Suppressor macrophage treated with lipopolysaccharide for 4 hours (primary cell): ENCODE measurements around the gene UTP14C.
"Not testable (repeated sequence)": the region's sequence is repeated elsewhere in the genome, so short reads cannot be mapped to it uniquely, and the experiment has no call there.

Experiments
- DNase-seq: peaks from one replicate; pipeline ENCODE4 v3.0.0-alpha.2; 2020

Gene UTP14C

GRCh38 chr13:52003541-52003940 lies 20.9 kb upstream of the UTP14C start:
- DNase-seq = no peak

DNA sequence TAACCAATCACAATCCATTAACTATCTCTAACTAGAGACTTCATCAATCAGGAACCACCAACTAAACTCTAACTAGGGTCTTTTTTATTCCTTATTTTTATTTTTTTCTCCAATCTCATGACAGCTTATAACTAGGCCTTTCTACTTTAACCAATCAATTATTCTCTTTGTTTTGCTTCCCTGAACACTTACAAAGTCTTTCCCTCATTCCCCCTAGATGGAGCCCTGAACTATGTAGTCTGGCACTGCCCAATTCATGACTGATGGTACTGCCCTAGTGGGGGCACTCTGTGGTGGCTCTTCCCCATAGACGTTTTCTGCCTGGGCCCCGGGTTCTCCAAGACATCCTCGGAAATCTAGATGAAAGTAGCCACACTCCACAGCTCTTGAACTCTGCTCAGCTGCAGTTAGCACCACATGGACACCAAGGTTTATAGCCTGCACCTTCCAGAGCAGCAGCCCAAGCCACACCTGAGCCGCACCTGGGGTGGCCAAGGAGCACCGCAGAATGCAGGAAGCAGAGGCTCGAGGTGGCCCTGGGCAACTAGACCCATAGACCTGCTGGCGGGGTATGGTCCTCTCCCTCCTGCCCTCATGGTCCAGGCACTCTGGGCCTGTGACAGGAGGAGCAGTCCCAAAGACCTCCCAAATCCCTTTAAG lies 19.9 kb upstream of the UTP14C start:
- DNase-seq = no peak

DNA sequence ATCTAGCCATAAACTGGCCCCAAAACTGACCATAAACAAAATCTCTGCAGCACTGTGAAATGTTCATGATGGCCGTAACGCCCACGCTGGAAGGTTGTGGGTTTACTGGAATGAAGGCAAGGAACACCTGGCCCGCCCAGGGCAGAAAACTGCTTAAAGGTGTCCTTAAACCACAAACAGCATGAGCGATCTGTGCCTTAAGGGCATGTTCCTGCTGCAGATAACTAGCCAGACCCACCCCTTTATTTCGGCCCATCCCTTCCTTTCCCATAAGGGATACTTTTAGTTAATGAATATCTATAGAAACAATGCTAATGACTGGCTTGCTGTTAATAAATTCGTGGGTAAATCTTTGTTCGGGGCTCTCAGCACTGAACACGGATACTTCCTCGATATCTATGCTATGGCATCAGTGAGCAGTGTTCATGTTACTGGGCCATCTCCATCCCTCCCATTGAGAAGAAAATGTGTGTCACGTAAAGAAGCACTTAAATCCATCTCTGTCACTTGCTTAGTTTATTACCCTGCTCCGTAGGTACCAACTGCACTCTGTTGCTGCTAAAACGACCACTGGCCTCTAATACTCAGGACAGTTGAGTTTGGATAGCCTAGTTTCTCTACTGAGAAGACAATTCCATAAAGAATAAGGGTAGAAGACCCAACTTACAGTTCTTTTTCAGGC lies 18.5 kb upstream of the UTP14C start:
- no peak for DNase-seq

- DNase-seq = no peak
Observed at GRCh38 chr13:52006523-52007245, 17.8 kb upstream of the UTP14C start.

DNA sequence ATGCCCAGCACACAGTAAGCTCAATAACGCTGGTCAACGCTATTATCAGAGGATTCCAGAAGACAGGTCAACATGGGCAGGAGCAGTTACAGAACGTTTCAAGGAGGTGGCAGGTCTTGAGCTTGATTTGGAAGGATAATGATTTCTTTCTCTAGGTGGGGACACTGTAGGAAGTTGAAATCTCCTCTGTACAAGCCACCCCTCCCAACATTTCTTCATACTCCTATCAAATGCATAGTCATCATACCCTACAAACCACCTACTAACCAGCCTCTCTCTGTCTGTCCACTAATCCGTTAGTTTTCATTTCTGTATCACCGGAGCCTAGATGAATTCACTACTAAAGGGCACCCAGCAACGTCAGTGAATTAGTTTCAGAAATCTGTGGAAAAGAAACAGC lies 14.5 kb upstream of the UTP14C start:
- no peak for DNase-seq

- peak; percentile 9 for DNase-seq
Observed at GRCh38 chr13:52010890-52011631, 13.4 kb upstream of the UTP14C start, which contains the start of gene ATP7B. TSS of gene ATP7B (minus strand) at chr13:52011450. CDS start at chr13:52011337, 113 bp downstream.

DNA sequence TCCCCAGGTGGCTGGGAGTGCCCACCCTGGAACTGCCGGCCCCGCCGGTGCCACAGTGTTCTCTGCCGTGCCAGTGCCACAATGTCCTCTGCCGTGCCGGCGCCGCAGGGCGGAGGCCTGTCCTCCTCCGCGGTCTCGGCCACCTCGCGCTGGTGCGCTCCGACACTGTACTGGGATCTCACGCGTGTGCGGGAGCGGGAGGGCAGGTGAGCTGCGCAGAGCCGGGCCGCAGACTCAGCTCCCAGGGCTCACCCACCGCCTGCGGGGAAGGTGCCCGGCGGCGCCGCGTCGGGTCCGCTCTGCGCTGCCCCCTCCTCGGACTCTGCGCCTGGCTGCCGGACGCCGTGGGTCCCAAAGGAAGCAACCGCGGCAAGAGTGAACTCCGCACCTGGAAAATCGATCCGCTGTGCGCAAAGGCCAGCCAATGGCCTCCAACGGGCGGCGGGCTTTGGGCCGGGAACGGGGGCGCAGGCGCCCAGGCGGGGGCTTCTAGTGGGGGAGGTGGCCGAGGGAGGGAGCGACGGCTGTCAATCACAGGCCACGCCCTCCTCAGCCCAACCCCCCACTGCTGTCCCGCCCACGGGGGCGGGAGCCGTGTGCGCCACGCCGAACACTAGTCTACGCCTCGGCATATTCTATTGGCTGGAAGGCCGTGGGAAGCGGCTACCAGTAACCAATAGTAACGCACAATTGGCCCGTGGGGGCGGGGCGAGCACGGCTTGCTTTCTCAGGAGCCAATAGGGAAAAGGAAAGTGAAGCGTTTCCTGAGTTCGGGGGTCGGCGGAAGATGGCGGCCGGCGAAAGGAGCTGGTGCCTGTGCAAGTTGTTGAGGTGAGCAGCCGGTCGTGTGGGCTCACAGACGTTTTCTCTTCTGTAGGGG lies 12.6 kb upstream of the UTP14C start, which contains the start of gene ALG11:
ALG11 (plus strand) TSS at position 767 of the 880 bp plus-strand sequence; CDS start at position 788, 21 bp downstream.
- peak; percentile 100 for DNase-seq

GRCh38 chr13:52012512-52012836 lies 12.0 kb upstream of the UTP14C start:
- DNase-seq = no peak

DNA sequence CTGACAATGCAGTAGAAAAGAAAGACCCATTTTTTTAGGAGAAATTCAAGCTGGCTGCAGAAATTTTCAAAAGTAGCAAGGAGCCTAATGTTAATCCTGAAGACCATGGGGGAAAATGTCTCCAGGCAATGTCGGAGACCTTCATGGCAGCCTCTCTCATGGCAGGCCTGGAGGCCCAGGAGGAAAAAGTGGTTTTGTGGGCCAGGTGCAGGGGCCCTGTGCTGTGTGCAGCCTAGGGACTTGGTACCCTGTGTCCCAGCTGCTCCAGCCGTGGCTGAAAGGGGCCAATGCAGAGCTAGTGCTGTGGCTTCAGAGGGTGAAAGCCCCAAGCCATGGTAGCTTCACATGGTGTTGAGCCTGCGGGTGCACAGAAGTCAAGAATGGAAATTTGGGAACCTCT lies 8.2 kb upstream of the UTP14C start:
- no peak for DNase-seq

DNA sequence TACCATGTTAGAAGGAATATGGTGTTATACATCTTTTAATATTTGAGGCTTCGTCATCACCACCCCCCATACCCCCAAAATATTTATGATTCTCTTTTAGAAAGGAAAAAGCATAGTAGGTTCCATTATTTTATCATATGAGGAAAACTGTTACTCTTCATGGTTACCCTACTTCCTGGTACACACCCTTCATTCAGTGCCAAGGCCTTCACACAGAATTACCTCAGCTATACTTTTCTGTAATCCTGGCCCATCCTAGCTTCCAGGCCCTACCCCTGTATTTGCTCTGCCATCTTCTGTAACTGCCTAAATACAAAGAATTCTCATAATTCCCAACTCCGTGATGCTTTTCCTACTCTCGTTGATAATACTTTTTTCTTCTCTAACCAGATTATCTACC lies 4.3 kb upstream of the UTP14C start:
- DNase-seq = no peak

DNA sequence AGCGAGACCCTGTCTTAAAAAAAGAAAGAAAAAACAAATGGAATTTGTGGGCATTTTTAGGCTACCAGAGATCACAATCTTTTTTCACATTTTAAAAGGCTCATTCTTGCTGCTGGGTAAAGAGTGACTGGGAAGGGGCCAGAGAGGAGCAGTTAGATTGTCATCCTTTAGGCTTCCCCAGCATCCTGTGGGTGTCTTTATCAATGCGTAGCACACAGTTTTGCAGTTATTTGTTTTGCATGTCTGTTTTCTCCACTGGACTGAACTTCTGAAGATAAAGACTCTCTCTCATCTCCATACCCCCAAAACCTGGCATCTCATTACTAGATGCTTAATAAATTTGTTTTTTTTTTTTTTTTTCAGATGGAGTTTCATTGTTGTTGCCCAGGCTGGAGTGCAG lies 2.1 kb upstream of the UTP14C start:
- no peak for DNase-seq

DNA sequence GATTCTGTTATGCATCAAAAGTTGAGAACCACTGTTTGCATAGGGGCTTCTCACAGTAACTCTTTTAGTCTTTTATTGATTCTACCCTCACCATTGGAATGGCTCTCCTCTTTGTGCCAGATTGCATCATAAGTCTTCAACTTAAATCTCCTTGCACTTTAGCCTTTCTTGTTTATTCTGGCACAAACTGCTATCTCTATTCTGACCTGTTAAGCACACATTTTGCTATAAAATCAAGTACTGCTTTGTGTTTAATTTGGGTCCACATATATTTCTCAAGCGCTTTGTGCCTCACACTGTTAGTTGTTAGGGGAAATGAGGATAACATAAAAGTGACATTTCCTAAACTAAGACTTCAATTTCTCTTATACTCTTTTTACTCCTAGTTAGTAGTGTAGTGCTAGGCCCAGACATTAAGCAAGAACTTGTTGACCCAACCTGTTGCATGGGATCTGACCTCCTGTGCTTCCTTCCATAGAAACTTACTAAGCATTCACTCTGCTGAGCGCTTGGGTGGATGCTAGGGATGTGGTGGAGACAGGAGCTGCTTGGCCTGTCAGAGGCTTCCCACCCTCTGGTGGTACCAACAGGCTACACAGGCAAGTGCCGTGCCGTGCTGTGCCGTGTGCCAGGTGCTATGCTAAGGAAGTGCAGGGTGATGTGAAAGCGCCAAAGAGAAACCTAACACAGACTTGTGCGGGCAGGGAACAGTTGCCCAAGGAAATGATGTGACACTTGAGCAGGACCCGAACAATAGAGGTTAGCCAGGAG lies 1.2 kb downstream of the UTP14C start:
- DNase-seq = no peak

DNA sequence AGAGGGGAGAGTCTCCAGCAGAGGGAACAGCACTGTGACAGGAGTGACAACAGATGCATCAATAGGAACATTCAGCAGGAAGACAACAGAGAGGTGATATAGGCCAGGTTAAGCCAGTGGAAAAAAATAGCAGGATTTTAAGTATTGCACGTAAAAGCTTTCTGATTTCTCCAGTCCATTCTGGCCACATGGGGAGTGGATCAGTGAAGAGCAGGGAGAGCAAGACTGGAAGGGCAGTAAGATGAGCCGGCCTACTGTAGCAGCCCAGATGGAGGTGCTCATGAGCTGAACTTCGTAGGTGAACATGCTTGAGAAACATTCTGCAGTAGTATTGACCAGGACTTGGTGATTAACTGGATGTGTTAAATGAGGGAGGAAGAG lies 1.7 kb downstream of the UTP14C start:
- DNase-seq = no peak

DNA sequence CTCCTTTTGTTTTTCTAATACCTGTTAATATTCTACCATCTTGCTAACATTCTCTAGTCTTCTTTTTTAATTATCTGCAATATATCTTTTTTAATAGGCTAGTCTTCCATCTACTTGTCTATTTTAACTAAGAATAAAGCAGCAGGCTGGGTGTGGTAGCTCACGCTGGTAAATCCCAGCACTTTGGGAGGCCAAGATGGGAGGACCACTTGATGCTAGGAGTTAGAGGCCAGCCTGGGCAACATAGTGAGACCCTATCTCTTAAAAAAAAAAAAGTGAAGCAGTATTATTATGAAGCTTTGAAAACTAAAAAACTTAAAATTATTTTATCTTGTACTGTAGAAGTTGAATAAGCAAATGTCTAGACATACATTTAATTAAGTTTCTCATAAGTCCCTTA lies 3.3 kb downstream of the UTP14C start:
- no peak for DNase-seq

DNA sequence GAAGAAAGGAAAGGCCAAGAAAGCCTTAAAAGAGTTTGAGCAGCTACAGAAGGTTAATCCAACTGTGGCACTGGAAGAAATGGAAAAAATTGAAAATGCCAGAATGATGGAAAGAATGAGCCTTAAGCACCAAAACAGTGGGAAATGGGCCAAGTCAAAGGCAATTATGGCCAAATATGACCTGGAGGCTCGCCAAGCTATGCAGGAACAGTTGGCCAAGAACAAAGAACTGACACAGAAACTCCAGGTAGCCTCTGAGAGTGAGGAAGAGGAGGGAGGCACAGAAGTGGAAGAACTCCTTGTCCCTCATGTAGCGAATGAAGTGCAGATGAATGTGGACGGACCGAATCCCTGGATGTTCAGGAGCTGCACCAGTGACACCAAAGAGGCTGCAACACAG lies 5.1 kb downstream of the UTP14C start:
- no peak for DNase-seq

DNA sequence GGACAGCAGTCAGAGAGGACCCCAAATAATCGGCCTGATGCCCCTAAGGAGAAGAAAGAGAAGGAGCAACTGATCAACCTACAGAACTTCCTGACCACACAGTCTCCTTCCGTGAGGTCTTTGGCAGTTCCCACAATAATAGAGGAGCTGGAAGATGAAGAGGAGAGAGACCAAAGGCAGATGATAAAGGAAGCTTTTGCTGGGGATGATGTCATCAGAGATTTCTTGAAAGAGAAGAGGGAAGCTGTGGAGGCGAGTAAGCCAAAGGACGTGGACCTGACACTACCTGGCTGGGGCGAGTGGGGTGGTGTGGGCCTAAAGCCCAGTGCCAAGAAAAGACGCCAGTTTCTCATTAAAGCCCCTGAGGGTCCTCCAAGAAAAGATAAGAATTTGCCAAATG lies 5.9 kb downstream of the UTP14C start:
- DNase-seq = not testable (repeated sequence)

- no peak for DNase-seq
Observed at GRCh38 chr13:52033039-52033438, 8.5 kb downstream of the UTP14C start.

DNA sequence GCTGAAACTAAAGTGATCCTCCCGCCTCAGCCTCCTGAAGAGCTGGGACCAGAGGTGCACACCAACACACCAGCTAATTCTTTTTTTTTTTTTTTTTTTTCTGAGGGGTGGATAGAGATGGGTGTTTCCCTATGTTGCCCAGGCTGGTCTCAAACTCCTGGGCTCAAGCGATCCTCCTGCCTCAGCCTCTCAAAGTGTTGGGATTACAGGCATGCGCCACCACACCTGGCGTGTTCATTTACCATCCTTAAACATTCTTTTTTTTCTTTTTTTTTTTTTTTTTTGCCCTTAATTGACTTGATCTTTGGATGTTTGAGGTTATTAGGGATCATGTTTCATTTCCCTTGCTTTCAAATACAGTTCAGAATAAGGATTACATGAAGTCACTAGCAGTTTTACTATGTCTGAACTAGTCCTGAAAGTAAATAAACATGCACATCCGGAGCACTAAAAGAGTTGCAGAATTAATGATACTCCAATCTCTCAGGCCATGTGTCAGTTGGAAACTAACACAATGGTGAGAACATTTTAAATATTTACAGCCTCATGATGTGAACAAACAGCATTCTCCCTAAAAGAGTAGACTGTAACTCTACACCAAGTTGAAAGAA lies 10.2 kb downstream of the UTP14C start:
- DNase-seq = no peak

DNA sequence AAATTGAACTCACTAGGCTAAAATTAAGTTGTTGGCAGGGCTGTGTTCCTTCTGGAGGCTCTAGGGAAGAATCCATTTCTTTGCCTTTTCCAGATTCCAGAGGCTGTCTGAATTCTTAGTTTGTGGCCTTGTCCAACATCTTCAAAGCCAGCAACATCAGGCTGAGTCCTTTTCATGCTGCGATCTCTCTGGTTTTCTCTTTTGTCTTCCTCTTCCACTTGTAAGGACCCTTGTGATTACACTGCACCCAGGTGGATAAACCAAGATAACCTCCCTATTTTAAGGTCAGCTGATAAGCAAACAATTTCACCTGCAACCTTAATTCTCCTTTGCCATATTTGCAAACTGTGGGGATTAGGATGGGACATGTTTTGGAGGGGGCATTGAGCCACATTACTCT lies 11.5 kb downstream of the UTP14C start:
- DNase-seq = no peak

- DNase-seq = no peak
Observed at GRCh38 chr13:52043675-52044074, 19.2 kb downstream of the UTP14C start.

- DNase-seq = no peak
Observed at GRCh38 chr13:52047463-52047862, 23.0 kb downstream of the UTP14C start.
